NOMO-1 treated with DMSO at 0.1 percent for 48 hours (cell line): Measurements from ENCODE around the gene TMEM31.
A peak's percentile ranks its signal among the peaks of the same experiment; 100 is the strongest.
"Not testable (repeated sequence)": the region's sequence is repeated elsewhere in the genome, so short reads cannot be mapped to it uniquely, and the experiment has no call there.

Experiments used
- DNase-seq: peaks from one replicate; lab custom pipeline; 2025; ENCODE audit not compliant: unreplicated experiment; lab: John Stamatoyannopoulos, UW

TMEM31 gene

DNA sequence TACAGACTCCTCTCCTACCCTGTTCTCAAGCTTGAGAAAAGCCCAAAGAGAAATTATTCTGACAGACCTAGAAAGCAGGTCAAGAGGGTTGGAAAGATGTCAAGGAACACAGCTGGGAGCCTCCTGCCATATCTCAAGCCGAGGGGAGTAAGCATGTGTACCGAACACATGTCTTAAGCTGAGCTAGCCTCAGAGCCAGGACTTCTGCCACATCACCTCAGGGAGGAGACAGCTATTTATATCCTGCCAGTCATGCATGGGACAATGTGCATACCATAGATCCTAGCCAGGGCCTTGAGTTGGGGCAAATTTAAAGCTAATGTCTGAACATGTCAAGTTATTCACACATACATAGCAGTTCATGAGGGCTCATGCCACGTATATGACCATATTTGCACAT is 11.8 kb downstream of the TMEM31 start:
- DNase-seq: no peak

DNA sequence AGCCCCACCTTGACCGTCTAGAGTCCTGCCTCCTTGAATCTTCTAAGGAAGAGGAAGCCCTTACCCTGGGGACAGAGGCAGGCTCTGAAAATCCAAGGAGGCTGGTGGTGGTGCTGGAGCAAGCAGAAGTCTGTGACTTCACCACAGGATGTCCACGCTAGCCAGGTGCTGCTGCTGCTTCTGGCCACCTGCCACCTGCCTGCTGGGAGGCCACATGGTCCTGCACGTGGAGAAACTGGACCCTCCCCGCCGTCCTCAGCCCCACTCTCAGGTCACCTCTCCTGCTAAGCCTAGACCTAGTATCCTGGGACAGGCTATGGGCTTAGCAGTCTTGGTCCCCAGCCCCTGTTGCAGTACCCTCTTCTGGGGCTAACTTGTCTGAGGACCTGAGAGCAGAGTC is 15.8 kb downstream of the TMEM31 start:
- no peak for DNase-seq

DNA sequence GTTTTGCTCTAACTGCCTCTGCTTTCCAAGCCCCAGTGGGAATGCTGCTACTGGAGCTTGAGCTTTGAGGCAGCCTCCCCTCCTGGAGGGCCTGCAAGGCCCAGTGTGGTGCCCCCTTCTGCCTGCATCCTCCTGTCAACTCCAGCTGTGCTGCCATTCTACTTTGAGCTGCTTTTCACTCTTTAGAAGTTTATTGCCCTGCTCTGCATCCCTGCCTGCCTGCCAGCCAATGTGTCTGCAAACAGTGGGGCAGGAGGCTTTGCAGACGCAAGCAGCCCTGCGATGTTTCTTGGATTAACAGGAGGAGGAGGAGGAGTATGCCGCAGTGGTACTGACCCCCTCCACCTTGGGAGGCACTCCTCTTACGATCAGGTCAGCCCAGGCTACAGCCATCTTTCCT is 16.4 kb downstream of the TMEM31 start:
- no peak for DNase-seq

- DNase-seq: no peak
These were observed 18.3 kb downstream of the TMEM31 start for GRCh38 chrX:103729015-103729414.

DNA sequence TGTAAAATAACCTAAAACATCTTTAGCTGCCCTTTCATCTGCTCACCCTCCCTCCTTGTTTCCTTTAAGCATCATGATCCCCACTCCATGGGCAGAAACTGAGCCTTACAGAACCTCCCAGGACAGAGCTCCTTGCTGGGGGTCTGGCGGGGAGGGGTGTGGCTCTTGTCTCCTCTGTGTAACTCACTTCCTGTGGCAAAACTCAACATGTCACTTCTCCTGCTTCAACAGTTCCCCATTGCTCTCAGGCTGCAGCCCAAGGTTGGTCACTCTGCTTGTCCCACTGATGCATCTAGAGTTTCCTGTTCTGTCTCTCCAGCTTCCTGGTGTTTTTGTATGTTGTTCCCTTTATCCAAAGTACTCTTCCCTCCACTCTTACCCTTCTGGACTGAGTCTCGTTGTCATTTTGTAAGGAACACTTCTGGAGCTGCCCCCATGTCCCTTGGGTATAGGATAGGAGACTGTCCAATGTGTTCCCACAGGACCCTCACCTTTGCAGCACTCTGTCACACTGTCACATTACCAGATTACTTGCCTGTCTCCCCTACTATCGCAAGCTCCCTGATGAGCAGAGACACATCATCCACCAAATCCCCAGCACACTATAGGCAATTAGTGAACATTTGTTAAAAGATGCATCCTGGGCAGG is 19.6 kb downstream of the TMEM31 start:
- DNase-seq: peak; percentile 56

- DNase-seq: peak; percentile 1
These were observed 20.2 kb downstream of the TMEM31 start for GRCh38 chrX:103730796-103731493.

DNA sequence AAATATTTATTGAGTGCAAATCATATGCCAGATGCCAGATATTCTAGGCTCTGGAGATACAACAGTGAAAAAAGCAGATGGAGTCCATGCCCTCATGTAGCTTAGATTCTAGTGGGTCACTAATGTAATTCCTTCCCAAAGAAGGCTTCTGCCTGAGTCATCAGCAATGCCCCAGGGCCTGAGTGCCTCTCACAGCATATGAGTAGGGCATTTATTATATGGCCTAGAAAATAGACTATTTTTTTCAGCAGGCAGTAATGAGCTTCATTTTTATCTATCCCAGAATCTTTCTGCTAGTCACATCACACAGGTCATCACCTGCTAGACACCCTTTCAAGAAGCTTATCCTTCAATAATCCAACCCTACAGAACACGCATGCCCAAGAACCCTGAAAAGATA is 22.3 kb downstream of the TMEM31 start:
- DNase-seq: no peak

DNA sequence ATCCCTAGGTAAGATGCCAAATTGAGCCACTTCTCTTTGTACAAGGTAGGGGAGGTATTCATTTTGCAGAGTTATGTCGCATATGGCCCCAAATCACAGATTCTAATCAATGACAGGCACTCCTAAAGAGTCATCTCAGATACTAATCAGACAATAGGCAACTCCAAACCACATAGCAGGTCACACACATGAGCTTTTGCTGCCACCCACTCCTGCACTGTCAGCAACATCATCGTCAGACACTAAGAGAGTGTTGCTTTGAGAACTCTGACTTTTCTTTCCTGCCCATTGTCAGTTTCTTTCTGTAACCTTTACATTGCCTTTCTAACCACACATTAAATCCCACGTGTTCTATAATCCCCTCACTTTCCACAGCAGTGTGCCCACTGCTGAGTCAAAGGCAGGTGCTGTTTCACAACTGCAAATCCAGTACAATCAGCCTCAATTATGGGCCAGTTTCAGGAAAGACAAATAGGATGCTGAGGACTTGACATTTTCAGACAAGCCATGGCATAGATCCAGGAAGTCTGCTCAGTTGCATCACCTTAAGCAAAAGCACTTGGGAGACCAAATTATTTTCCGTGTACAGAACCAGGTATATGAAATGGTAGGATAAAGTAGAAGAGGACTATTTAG is 23.5 kb downstream of the TMEM31 start:
- no peak for DNase-seq

DNA sequence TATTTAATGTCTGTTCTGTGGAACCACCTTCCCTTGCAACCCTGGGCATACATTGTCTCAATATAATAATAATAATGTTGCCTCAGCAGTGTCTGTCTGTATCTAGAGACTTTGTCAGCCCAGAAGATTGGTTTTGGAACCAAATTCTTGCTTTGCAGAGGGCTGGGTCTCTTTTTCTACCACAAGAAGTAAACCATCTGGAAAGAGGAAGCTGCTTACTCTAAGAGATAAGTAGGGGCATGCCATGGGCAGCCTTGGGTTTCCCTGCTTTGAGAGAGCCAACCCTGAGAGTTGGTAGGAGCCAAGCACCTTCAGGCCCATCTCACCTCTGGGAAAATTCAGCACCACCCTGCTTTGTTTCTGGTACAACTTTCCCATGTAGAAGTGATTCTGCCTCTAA is 27.0 kb downstream of the TMEM31 start:
- no peak for DNase-seq

DNA sequence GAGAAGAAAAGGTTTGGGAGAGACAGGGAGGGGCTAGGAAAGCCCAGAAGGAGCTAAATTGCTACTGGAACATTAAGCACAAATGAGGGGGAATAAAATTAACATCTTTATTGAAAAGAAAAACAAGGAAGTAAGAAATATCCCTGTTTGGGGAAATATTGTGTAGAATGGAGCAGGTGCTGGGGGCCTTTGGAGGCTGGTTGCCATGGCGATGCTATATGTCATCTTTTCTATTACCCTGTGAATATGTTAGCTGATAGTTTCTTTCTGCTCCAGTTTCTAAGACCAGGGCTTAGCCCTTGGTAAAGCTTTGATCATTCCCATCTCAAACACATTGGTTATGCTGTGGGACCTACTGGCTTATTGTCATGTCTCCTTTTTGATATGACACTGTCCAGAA is 28.7 kb downstream of the TMEM31 start:
- DNase-seq: no peak

DNA sequence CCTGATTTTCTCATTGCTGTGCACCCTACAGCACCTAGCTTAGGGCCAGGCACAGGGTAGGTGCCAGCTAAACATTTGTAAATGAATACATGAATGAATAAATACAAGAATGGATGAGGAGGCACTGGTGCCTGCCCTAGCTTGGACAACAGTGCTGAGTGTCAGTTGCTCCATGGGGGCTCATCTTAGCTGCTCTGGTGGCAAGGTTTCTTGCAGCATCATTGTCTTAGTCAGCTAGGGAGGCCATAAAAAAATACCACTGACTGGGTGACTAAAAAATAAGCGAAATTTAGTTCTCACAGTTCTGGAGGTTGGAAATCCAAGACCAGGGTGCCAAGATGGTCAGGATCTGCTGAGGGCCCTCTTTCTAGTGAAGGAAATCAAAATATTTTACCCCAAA is 31.2 kb downstream of the TMEM31 start:
- no peak for DNase-seq

GRCh38 chrX:103742339-103742738 is 31.6 kb downstream of the TMEM31 start:
- no peak for DNase-seq

GRCh38 chrX:103747163-103747562 is 36.5 kb downstream of the TMEM31 start:
- no peak for DNase-seq

DNA sequence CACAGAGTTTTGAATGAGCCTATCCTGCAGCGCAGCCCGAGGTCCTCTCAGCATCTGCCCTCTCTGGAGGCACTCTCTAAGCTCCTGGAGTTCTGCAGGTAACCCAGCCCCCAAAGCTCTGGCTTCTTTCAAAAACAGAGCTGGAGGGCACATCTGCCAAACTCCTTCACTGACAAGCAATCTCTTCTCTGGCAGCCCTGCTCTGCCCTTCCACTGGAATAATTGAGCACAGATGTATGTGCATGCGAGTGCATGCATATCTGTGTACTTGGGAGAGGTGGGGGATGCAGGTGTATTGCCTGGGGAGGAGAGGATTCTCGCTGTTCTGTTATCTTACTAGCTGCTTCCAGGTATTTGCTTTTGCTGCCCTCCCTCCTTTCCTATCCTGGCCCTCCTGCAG is 43.7 kb downstream of the TMEM31 start:
- DNase-seq: no peak

- DNase-seq: no peak
These were observed 46.0 kb downstream of the TMEM31 start for GRCh38 chrX:103756736-103757135.

- DNase-seq: no peak
These were observed 47.8 kb downstream of the TMEM31 start for GRCh38 chrX:103758555-103758954.

- not testable (repeated sequence) for DNase-seq
These were observed 52.8 kb downstream of the TMEM31 start for GRCh38 chrX:103763541-103763940.
